Measurements from ENCODE around the gene KRT40. TPM values are rescaled to one million over a fixed set of nuclear protein-coding genes. Genes with fewer than 3 reads are reported as not detected.

Gene KRT40
- total RNA-seq, 1 experiment from 2014 or later: not detected

GRCh38 chr17:40956401-40957254 lies 27.5 kb downstream of the KRT40 start:
- peak; percentile 90 for ATAC-seq
- H3K79me2 ChIP-seq (ENCODE audit: insufficient read depth, low read length): no peaks in the 10 kb centered on the region
- RAD21 ChIA-PET (ENCODE audit: low non-redundant PET in 1 of 2, low total read pairs in 2 of 2, uncharacterized antibody in 2 of 2, unreplicated experiment in 2 of 2): no interaction called here
- H3K36me3 ChIP-seq (ENCODE audit: control insufficient read depth in 1 of 2, insufficient read depth in 2 of 2, low read length in 2 of 2): peaks cover 0 to 12% of the 10 kb centered on the region in 2 experiments; a peak in 2 of 4 replicates
- CTCF ChIA-PET: interaction anchor here (1.6 kb wide), 1 partner anchor 44 kb away, joined by 4 read pairs; no protein-coding TSS in a partner anchor
- no peak overlapping the region for H2AFZ ChIP-seq (ENCODE audit: low read depth, low read length, poor library complexity, severe bottlenecking)
- H3K27me3 ChIP-seq (ENCODE audit: insufficient read depth, low read length): no peaks in the 10 kb centered on the region
- intact Hi-C loops (cut with micrococcal nuclease): loop anchor here (2.0 kb wide), 1 partner anchor 42 kb away; no protein-coding TSS in a partner anchor
- H3K4me3 ChIP-seq (replicated peaks in 1 of 2; ENCODE audit: low read depth in 1 of 2, low read length in 2 of 2): peak overlapping the region in 1 of 2 experiments; percentile 5; a peak in 2 of 4 replicates
- peaks cover 86 to 88% of the 10 kb centered on the region in 2 experiments for H3K4me1 ChIP-seq (ENCODE audit: control insufficient read depth in 1 of 2, insufficient read depth in 2 of 2, low read length in 2 of 2)
- H3K9me2 ChIP-seq (ENCODE audit: insufficient read depth): no peaks in the 10 kb centered on the region
- H3K27ac ChIP-seq (ENCODE audit: low read depth, low read length): peak overlapping the region; percentile 99
- peak overlapping the region; percentile 63 for H3K9ac ChIP-seq (ENCODE audit: low read length)
- H3K4me2 ChIP-seq (ENCODE audit: low read length): peak overlapping the region; percentile 54
- H4K20me1 ChIP-seq (ENCODE audit: insufficient read depth): no peaks in the 10 kb centered on the region
- POLR2A ChIA-PET: interaction anchor here (0.6 to 1.2 kb wide), 4 partner anchors 8 to 592 kb away, joined by 3 read pairs; no protein-coding TSS in a partner anchor
- peaks cover 0 to under 1% of the 10 kb centered on the region in 2 experiments; a peak in 1 of 4 replicates for H3K9me3 ChIP-seq (ENCODE audit: control insufficient read depth in 1 of 2, insufficient read depth in 1 of 2, low read depth in 1 of 2, low read length in 2 of 2)
- BruUV-seq (replicated peaks): TSS peak; percentile 94
- DNase-seq (ENCODE audit: low read depth, low spot score): peak; percentile 98
- TF ChIP-seq SRF (IDR thresholded peaks at IDR 0.05; ENCODE audit: low read depth) (peak; percentile 77; the same call in 1 of the 2 replicates), POLR2AphosphoS5 (IDR thresholded peaks at IDR 0.05; ENCODE audit: low read depth, low read length) (peak; percentile 72), MAX (IDR thresholded peaks at IDR 0.05) (peak; percentile 73), REST (IDR thresholded peaks at IDR 0.05; ENCODE audit: low read depth) (no peak), ATF3 (IDR thresholded peaks at IDR 0.05) (peak; percentile 91; the same call in 1 of the 2 replicates), YY1 (IDR thresholded peaks at IDR 0.05; ENCODE audit: extremely low read depth, insufficient replicate concordance, low read depth, low read length) (peak; percentile 77), CBX3 (IDR thresholded peaks at IDR 0.05; ENCODE audit: low read depth) (peak; percentile 97), ELF1 (IDR thresholded peaks at IDR 0.05; ENCODE audit: borderline replicate concordance, low read depth) (no peak; the same call in 1 of the 2 replicates), CEBPB (IDR thresholded peaks at IDR 0.05; ENCODE audit: low read depth) (peak; percentile 100), JUND (IDR thresholded peaks at IDR 0.05) (peak; percentile 100), SIN3A (IDR thresholded peaks at IDR 0.05; ENCODE audit: low read depth) (peak; percentile 90), ZNF274 (IDR thresholded peaks at IDR 0.05; ENCODE audit: low read depth, low read length) (no peak), SP1 (IDR thresholded peaks at IDR 0.05; ENCODE audit: low read depth) (peak; percentile 100), FOSL1 (IDR thresholded peaks at IDR 0.05; ENCODE audit: low read depth) (peak; percentile 96), ZBTB33 (IDR thresholded peaks at IDR 0.05; ENCODE audit: extremely low read depth, insufficient replicate concordance, low read length) (peak; percentile 86), RAD21 (IDR thresholded peaks at IDR 0.05; ENCODE audit: low read depth) (peak; percentile 53), EGR1 (IDR thresholded peaks at IDR 0.05; ENCODE audit: low read depth) (peak; percentile 92), TCF7L2 (IDR thresholded peaks at IDR 0.05; ENCODE audit: borderline replicate concordance, extremely low read depth, insufficient read depth, insufficient read length) (peak; percentile 100), EZH2 (IDR thresholded peaks at IDR 0.05) (no peak), POLR2A (IDR thresholded peaks at IDR 0.05; ENCODE audit: borderline replicate concordance, extremely low read depth, insufficient read depth, insufficient read length) (no peak), ZFX (IDR thresholded peaks at IDR 0.05) (no peak)

All from HCT116 (cell line).